ENCODE measurements around the gene GRIA4. TPM values are rescaled to one million over a fixed set of nuclear protein-coding genes. Genes with fewer than 3 reads are reported as not detected.

GRIA4 gene
- polyA plus RNA-seq, 1 experiment = not detected

DNA sequence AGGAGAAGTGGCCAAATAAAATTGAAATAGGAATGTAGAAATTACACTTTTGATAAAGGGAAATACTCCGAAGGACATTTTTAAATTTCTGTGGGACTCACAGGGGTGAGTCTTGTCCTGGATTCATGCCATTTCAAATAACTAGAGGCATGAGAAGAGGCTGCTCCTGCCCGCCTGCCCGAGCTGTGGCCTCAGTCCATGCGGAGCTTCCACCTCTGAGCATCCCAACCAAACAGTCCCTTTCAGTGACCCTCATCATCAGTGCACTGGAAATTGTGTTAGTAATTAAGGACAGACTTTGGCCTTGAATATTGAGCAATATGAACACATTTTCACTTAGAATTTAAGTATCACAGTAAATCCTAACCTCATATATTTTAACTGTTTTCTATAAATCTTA lies 25.6 kb downstream of the GRIA4 start:
- ChIA-PET POLR2A (no interaction called here), CTCF (no interaction called here)
- no peaks in the 10 kb centered on the region for H3K27me3 ChIP-seq (ENCODE audit: control insufficient read depth, insufficient read depth, low read length)
- TF ChIP-seq, protein P1, sequence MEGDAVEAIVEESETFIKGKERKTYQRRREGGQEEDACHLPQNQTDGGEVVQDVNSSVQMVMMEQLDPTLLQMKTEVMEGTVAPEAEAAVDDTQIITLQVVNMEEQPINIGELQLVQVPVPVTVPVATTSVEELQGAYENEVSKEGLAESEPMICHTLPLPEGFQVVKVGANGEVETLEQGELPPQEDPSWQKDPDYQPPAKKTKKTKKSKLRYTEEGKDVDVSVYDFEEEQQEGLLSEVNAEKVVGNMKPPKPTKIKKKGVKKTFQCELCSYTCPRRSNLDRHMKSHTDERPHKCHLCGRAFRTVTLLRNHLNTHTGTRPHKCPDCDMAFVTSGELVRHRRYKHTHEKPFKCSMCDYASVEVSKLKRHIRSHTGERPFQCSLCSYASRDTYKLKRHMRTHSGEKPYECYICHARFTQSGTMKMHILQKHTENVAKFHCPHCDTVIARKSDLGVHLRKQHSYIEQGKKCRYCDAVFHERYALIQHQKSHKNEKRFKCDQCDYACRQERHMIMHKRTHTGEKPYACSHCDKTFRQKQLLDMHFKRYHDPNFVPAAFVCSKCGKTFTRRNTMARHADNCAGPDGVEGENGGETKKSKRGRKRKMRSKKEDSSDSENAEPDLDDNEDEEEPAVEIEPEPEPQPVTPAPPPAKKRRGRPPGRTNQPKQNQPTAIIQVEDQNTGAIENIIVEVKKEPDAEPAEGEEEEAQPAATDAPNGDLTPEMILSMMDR (IDR thresholded peaks at IDR 0.05; ENCODE audit: insufficient read depth, low read depth, low read length) = no peak
- no peaks in the 10 kb centered on the region for H3K36me3 ChIP-seq (ENCODE audit: control insufficient read depth, insufficient read depth, low read length)
- H3K4me3 ChIP-seq (ENCODE audit: low read depth, low read length) = no peak overlapping the region
- no peak for DNase-seq (ENCODE audit: low read depth)

DNA sequence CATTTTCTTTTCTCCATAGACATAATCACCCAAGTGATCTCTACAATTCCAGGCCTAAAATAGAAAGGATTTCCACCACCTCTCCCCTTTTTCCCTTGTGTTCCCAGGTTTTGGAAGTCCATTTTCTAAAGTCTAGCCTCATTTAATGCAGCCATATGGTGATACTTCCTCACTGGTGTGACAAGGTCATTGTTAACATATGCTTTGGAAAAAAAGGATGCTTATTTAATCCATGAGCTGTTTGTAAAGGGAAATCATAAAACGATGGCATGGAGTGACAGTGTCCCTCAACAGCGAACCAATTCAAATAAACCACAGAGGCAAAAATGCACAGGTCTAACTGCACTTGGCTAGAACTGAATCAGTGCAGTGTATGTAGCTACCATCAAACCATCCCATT lies 26.6 kb downstream of the GRIA4 start:
- ChIA-PET POLR2A (no interaction called here), CTCF (no interaction called here)
- DNase-seq (ENCODE audit: low read depth) = no peak
- Histone ChIP-seq H3K4me3 (ENCODE audit: low read depth, low read length) (no peak overlapping the region), H3K27me3 (ENCODE audit: control insufficient read depth, insufficient read depth, low read length) (no peaks in the 10 kb centered on the region), H3K36me3 (ENCODE audit: control insufficient read depth, insufficient read depth, low read length) (no peaks in the 10 kb centered on the region)
- TF ChIP-seq, protein P1 (IDR thresholded peaks at IDR 0.05; ENCODE audit: insufficient read depth, low read depth, low read length) = no peak

DNA sequence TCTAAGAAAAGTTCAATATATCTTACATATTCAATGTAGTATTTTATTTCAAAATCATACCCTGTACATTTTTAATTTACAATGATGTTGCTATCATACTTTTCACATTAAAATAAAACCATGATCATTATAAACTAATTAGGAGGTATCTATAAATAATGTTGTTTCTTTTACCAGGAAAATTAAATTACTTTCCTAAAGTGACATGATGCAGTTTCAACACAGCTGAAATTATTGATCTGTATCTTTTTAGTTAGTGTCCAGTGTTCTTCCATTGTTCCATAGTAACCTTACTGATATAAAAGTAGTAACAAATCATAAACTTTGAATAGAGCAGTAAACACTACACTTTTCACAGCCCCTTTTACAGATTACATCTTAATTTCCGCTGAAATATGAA lies 29.7 kb downstream of the GRIA4 start:
- H3K36me3 ChIP-seq (ENCODE audit: control insufficient read depth, insufficient read depth, low read length) = no peaks in the 10 kb centered on the region
- DNase-seq (ENCODE audit: low read depth) = no peak
- TF ChIP-seq, protein P1 (IDR thresholded peaks at IDR 0.05; ENCODE audit: insufficient read depth, low read depth, low read length) = no peak
- H3K4me3 ChIP-seq (ENCODE audit: low read depth, low read length) = no peak overlapping the region
- ChIA-PET POLR2A (no interaction called here), CTCF (no interaction called here)
- H3K27me3 ChIP-seq (ENCODE audit: control insufficient read depth, insufficient read depth, low read length) = no peaks in the 10 kb centered on the region

DNA sequence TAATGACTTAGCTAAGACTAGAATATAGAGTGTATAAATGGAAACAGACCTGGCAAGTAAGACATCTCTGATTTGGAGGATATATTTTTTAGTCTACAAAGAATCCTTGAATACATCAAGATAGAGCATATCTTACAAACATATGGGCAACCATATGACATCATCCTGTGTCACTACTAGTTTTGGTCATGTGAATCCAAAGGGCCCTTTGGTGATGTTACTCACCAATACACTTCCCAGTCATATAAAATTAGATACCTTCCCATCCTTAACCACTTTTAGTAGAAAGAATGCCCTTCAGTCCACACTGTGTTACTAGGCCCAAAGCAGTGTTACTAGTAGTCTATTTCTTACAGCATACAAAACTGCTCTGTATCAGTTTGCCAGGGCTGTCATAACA lies 31.6 kb downstream of the GRIA4 start:
- no peak for DNase-seq (ENCODE audit: low read depth)
- TF ChIP-seq, protein P1 (IDR thresholded peaks at IDR 0.05; ENCODE audit: insufficient read depth, low read depth, low read length) = no peak
- ChIA-PET POLR2A (no interaction called here), CTCF (no interaction called here)
- no peaks in the 10 kb centered on the region for H3K36me3 ChIP-seq (ENCODE audit: control insufficient read depth, insufficient read depth, low read length)
- H3K27me3 ChIP-seq (ENCODE audit: control insufficient read depth, insufficient read depth, low read length) = no peaks in the 10 kb centered on the region
- H3K4me3 ChIP-seq (ENCODE audit: low read depth, low read length) = no peak overlapping the region

DNA sequence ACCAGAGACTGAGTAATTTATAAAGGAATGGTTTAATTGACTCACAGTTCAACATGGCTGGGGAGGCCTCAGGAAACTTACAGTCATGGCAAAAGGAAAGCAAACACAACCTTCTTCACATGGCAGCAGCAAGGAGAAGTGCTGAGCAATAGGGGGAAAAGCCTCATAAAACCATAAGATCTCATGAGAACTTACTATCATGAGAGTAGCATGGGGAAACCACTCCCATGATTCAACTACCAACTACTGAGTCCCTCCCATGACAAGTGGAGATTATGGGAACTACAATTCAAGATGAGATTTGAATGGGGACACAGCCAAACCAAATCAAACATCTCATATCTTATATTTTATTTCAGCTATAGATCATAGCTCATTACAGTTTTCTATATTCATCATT lies 33.0 kb downstream of the GRIA4 start:
- H3K36me3 ChIP-seq (ENCODE audit: control insufficient read depth, insufficient read depth, low read length) = no peaks in the 10 kb centered on the region
- no peak for DNase-seq (ENCODE audit: low read depth)
- no peak overlapping the region for H3K4me3 ChIP-seq (ENCODE audit: low read depth, low read length)
- CTCF ChIA-PET = no interaction called here
- H3K27me3 ChIP-seq (ENCODE audit: control insufficient read depth, insufficient read depth, low read length) = no peaks in the 10 kb centered on the region
- TF ChIP-seq, protein P1 (IDR thresholded peaks at IDR 0.05; ENCODE audit: insufficient read depth, low read depth, low read length) = no peak
- POLR2A ChIA-PET = no interaction called here
